NOMO-1 (cell line): Measurements from ENCODE around the gene BEST2.
"Not testable (repeated sequence)": the region's sequence is repeated elsewhere in the genome, so short reads cannot be mapped to it uniquely, and the experiment has no call there.

Experiments
- DNase-seq, 2 experiments: peaks; one replicate each; lab custom pipeline; 2025; ENCODE audit not compliant: unreplicated experiment in 2 of 2; lab: John Stamatoyannopoulos, UW

The BEST2 gene

GRCh38 chr19:12751635-12752034, at the start of gene BEST2:
Gene BEST2, plus strand, starts transcription at chr19:12751791. Its CDS starts 802 bp downstream, at chr19:12752593.
- no peak for DNase-seq

- DNase-seq, result peak in 1 of 2 experiments; percentile 5
Observed at GRCh38 chr19:12703046-12703445, 48.5 kb upstream of the BEST2 start.

GRCh38 chr19:12705169-12705568, 46.4 kb upstream of the BEST2 start:
- no peak for DNase-seq

GRCh38 chr19:12705654-12706331, 45.8 kb upstream of the BEST2 start:
- DNase-seq, result no peak

- DNase-seq, result no peak
Observed at GRCh38 chr19:12706332-12706718, 45.3 kb upstream of the BEST2 start.

GRCh38 chr19:12708641-12709040, 43.0 kb upstream of the BEST2 start:
- no peak for DNase-seq

GRCh38 chr19:12711187-12711586, 40.4 kb upstream of the BEST2 start:
- no peak for DNase-seq

GRCh38 chr19:12712077-12712476, 39.5 kb upstream of the BEST2 start:
- not testable (repeated sequence) for DNase-seq

GRCh38 chr19:12713304-12713703, 38.3 kb upstream of the BEST2 start:
- not testable (repeated sequence) for DNase-seq

GRCh38 chr19:12715102-12715501, 36.5 kb upstream of the BEST2 start:
- no peak for DNase-seq

GRCh38 chr19:12715929-12716328, 35.7 kb upstream of the BEST2 start:
- no peak for DNase-seq

- no peak for DNase-seq
Observed at GRCh38 chr19:12720296-12720695, 31.3 kb upstream of the BEST2 start.

GRCh38 chr19:12720851-12721655, 30.5 kb upstream of the BEST2 start:
- peak in 1 of 2 experiments; percentile 2 for DNase-seq

GRCh38 chr19:12721656-12722565, 29.7 kb upstream of the BEST2 start:
- peak; percentile 23 to 32 for DNase-seq

- peak; percentile 91 to 96 for DNase-seq
Observed at GRCh38 chr19:12722566-12723380, 28.8 kb upstream of the BEST2 start.

GRCh38 chr19:12723381-12723640, 28.3 kb upstream of the BEST2 start:
- peak in 1 of 2 experiments; percentile 24 for DNase-seq

- DNase-seq, result peak; percentile 62 to 76
Observed at GRCh38 chr19:12723641-12724426, 27.8 kb upstream of the BEST2 start, which contains the start of gene TNPO2. Gene TNPO2, minus strand, starts transcription at chr19:12723932. Its CDS starts 2,955 bp downstream, at chr19:12720977.

GRCh38 chr19:12725612-12726011, 26.0 kb upstream of the BEST2 start:
- not testable (repeated sequence) for DNase-seq

GRCh38 chr19:12726988-12727316, 24.6 kb upstream of the BEST2 start:
- no peak for DNase-seq
